NCI-H187 (cell line): ENCODE measurements around the gene PRH1.

Source experiments
- DNase-seq, 2 experiments: peaks; one replicate each; lab custom pipeline; 2025; lab: John Stamatoyannopoulos, UW

PRH1 gene

DNA sequence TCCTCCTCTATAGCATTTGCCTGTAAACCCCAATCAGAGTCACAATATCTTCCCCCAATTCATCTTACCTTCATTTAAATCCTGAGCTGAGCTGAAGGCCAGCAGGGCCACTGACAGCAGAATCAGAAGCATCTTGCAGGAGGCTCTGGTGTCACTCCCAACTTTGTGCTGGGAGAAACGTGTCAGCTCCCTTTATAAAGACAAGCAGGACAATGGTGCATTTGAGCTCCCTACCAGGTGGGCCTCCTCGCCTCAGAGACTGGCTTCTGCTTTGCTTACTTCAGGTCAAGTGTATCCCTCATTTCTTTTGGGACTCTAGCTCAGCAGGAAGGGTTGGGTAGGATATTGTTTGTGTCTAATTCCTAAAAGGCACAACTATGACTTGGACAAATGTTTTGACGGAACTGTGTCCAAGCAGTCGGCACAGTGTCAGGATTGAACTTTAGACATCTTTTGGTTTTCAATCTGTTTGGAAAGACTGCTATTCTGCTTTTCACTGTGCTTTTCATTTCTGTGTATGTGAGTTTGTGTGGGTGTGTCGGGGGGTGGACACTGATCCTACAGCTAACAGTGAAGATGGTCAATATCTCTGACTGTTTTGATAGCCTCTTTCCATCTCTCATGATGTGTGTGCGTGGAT, at the start of gene PRH1:
PRH1 (minus strand) TSS at position 170 of the 640 bp plus-strand sequence; CDS start at position 132, 38 bp downstream.
- no peak for DNase-seq

DNA sequence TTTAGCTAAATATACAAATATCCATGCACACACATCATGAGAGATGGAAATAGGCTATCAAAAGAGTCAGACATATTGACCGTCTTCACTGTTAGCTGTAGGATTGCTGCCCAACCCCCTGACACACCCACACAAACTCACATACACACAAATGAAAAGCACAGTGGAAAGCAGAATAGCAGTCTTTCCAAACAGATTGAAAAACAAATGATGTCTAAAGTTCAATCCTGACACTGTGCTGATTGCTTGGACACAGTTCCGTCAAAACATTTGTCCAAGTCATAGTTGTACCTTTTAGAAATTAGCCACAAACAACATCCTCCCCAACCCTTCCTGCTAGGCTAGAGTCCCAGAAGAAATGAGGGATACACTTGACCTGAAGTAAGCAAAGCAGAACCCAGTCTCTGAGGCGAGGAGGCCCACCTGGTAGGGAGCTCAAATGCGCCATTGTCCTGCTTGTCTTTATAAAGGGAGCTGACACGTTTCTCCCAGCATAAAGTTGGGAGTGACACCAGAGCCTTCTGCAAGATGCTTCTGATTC, 44.8 kb upstream of the PRH1 start, which contains the start of gene PRH2:
PRH2 (plus strand) TSS at position 491 of the 541 bp plus-strand sequence; CDS start at position 529, 38 bp downstream.
- DNase-seq, result no peak

DNA sequence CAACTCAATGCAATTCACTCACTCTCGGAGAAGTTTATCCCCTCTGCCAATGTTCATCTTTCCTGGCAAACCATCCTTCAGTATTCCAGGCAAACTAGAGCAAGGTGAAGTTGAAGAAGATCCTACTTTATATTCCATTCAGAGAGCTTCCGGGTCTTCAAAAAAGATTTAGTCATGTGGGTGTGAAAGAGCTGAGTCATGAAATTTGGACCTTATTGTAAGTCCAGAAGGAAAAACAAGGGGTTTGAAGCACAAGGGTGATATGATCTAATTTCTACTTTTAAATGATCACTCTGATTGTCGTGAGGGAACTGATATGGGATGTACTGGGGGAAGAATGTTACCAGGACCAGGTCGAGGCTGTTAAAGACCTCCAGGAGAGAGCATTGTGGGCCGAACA, 42.2 kb upstream of the PRH1 start:
- no peak for DNase-seq

DNA sequence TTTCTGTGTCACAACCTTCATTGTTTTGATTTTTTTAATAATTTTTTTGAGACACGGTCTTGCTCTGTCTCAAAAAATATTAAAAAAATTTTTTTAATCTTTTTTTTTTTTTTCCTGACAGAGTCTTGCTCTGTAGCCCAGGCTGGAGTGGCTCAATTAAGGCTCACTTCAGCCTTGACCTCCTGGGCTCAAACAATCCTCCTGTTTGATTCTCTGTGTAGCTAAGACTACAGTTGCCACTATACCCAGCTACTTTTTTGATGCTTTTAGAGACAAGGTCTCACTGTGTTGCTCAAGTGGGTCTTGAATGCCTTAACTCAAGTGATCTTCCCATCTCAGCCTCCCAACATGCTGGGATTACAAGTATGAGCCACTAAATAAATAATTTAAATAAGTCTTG, 35.8 kb upstream of the PRH1 start:
- no peak for DNase-seq

DNA sequence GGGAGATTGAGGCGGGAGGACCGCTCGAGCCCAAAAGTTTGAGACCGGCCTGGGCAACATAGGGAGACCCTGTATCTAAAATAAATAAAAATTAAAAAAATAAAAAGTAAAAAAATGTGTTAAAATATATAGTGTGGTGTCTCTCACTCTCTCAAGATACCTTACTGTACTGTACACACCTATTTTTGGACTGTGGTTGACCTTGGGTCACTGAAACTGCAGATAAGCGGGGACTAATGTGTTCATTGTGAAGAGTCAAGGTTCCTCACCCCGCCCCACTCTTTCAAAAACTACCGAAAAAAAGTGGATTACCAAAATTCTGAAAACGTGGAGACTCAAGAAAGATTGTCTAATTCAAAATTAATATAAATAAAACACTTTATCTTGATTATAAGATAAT, 26.3 kb upstream of the PRH1 start:
- DNase-seq, result no peak

DNA sequence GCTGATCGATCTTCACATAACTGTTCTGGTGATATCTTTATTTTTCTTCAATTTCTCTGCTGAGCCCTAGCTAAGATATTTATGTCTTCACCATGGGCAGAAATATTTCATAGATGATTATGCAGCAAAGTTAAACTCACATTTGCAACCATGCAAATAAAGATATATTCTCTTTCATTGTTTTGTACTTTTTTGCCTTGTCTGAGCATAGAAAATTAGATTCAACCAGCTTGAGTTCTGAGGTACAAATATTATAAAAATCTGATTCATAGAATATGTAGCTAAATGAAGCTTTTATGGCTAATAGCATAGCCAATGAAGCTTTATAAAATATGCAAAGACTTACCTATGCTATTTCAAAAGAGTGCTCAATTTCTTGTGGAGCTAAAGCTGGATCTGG, 25.4 kb upstream of the PRH1 start, which contains the start of gene TAS2R13:
TAS2R13 (minus strand) TSS at position 101 of the 400 bp plus-strand sequence. CDS start 264 bp downstream, outside the sequence.
- DNase-seq, result no peak

DNA sequence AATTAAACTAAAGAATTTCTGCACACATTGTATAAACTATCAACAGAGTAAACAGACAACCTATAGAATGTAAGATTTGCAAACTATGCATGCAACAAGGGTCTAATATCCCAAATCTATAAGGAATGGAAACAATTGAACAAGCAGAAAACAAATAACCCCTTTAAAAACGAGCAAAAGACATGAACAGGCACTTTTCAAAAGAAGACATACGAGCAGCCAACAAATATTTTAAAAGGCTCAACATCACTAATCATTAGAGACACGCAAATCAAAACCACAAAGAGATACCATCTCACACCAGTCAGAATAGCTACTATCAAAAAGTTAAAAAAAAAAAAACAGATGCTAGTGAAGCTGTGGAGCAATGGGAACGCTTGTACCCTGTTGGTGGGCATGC, 20.6 kb upstream of the PRH1 start:
- DNase-seq, result no peak

DNA sequence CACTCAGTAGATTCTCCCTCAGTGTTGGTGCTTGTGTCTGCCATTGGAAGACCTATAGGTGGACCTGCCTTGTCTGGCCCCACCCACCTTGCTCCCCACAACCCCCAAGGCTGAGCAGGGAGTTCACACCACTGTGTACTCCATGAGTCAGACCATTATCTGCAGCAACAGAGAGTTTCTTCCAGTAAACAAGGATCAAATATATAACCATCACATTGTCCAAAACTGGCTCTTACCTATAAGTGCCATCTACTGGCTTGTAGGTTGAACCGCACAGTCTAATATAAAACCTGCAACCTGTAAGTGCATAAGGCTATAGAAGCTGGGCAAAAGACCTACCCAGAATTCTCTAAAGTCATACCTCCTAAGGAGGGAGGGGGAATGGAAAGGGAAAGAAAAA, 17.4 kb upstream of the PRH1 start:
- DNase-seq, result no peak

DNA sequence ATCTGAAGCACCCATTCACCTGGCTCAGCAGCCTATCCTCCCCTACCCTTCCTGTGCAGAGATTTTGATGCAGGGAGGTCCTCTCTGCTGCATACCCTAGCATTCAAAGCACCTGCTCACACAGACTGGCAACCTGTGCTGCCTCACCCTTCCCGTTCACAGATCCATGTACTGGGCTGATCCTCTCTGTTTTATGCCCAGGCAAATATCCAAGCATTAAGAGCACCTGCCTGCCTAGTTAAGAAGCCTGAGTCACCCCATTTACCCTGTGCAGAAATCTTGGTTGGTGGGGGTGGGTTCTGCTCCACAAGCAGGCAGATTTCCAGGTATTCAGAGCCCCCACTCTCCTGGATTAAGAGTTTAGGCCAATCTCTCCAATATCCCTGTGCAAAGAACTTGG, 16.9 kb upstream of the PRH1 start:
- no peak for DNase-seq

DNA sequence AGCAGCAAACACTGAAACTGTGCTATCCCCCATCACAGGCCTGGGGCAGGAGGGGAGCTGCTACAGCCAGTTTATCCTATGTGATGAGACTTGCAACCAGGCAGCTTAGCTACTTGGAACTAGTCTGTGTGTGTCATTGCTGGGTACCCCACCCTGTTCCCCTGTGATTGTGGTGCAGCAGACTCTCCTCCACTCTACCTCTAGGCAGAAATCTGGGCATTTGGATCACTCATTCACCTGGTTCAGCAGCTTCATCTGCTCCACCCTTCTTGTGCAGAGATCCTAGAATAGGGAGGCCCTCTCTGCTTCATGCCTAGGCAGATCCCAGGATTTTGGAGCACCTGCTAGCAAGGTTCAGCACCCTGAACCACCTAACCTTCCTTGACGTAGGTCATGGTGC, 16.5 kb upstream of the PRH1 start:
- DNase-seq, result no peak

DNA sequence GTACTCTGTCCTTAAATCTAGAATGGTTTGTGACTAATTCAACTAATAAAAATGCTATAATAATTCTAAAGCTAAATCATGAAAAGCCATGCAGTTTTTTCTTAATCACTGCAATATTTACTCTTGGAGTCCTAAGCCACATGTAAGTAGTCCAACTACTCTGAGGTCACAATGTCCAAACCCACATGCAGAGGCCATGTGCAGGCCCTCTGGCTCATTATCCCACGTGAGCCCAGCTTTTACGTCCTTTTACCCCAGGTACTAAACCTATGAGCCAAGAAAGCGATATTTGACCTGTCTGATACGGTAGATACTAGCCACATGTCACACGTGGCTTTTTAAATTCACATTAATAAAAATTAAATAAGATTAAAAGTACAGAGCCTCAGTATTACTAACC, 12.8 kb upstream of the PRH1 start:
- DNase-seq, result no peak

DNA sequence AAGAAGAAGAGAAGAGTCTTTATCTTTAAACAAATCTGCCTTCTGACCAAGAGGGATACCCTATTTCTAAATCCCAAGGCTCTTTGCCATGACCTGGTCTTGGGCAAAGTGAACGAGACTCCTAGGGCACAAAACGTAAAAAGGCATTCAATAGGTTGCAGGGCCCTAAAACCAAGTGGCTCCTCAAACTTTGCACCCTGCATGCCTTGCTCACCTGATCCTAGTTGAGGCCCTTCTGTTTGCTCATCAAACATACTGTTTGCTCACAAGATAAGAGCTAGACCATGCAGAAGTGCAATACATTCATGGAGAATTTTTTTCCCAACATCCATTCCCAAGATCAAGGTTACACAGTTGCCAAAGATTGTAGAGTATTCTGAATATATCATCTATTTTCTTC, 7.9 kb upstream of the PRH1 start:
- DNase-seq, result no peak

DNA sequence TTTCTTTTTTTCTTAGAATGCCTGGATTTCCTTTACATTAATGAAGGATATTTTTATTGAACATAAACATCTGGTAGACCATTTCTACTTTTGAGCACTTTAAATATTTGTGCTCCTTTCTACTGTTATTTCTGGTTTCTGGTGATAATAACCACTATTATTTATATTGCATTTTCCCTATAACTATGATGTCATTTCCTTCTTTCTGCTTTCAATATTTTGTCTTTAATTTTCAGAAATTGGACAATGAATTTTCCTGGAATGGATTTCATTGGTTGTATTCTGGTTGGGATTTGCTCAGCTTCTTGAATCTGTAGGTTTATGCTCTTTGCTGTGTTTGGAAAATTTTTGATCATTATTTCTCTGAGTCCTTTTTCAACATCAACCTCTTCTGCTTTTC, 5.2 kb upstream of the PRH1 start:
- DNase-seq, result no peak

DNA sequence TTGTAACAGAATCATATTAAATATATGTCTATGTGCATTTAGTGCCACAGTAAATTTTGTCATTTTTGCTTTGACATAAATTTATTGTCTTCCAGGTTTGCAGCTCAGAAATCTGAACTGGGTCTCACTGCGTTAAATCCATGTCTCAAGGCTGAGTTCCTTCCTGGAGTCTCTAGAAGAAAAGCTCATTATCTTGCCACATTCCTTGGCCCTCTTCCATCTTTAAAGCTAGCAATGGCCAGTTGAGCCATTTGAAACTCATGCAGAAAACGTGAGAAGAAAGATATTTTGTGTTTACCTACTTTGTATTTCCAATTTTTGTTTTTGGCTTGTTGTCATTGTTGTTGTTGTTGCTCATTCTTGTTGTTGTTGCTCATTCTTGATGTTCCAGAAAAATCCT, 10.7 kb downstream of the PRH1 start:
- DNase-seq, result no peak

DNA sequence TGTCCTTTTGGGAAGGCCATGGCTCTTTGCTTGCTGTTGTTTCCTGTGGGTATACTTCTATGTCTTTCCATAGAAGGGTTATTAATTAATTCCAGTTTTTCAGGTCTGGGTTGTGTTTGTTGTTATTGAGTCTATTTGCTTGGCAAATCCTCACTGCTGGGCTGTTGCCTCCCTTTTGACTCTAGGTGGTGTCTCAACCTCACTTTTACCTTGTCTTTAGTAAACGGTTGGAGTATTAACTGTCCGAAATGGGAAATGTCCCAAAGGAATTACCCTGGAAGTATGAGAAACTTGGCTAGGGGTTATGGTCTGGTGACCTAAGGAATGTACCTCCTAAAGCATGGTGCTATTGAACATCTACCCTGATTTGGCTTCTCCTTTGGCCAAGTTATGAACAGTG, 16.7 kb downstream of the PRH1 start:
- DNase-seq, result no peak

DNA sequence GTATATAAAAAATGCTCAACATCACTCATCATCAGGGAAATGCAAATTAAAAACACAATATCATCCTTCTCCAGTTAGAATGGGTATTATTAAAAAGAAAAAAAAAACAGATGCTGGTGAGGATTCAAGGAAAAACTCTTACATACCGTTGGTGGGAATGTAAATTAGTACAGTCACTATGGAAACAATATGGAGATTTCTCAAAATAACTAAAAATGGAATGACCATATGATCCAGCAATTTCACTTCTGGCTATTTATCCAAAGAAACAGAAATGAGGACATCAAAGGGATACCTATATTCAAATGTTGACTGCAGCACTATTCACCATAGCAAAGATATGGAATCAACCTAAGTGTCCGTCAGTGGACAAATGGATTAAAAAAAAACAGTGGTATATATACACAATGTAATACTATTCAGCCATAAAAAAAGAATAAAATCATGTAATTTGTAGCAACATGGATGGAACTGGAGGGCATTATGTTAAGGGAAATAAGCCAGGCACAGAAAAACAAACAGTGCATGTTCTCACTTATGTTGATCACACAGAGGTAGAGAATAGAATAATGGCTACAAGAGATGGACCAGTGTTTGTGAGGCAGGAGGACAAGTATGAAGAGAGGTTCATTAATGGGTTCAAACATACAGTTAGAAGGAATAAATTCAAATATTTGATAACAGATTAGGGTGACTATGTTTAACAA, 20.4 kb downstream of the PRH1 start:
- no peak for DNase-seq

DNA sequence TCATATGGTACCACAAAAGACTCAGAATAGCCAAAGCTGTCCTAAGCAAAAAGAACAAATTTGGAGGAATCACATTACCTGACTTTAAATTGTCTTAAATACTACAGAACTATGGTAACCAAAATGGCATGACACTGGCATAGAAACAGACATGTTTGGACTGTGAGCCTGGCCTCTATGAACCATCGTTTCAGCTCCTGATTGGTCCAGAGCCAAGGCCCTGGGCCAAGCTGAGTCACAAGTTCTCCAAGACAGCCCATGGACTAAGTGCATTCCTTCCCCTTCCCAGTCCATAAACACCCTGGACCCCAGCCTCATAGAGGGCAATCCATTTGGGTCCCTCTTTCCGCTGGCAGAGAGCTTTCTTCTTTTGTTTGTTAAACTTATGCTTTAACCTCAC, 22.7 kb downstream of the PRH1 start:
- DNase-seq, result no peak

DNA sequence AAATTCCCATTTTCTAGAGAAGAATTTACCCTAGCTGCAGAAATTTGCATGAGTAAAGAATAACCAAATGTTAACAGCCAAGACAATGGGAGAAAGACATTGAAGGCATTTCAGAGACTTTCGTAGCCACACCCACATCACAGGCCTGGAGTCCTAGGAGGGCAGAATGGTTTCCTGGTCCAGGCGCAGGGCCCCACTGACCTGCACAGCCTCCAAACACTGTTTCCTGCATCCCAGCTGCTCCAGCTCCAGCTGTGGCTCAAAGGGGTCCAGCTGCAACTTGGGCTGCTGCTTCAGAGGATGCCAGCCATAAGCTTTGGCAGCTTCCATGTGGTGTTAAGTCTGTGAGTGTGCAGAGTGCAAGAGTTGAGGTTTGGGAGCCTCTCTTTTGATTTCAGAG, 28.2 kb downstream of the PRH1 start:
- no peak for DNase-seq

DNA sequence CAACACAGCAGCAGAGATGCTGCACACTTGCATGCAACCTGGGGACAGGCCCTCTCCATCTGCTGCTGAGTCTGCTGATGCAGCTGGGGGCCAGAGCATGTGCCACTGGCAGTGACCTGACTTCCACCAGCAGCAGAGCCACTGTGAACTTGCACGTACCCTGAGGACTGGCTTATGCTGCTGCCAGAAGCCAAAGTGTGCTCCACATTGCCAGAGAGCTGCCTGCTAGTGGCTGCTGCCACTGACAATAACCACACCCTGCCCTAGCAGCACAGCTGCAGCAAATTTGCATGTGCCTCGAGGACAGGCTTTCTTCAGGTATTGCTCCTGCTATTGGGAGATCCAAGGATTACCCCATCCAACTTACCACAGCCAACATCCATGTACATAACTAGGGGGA, 30.3 kb downstream of the PRH1 start:
- DNase-seq, result no peak

DNA sequence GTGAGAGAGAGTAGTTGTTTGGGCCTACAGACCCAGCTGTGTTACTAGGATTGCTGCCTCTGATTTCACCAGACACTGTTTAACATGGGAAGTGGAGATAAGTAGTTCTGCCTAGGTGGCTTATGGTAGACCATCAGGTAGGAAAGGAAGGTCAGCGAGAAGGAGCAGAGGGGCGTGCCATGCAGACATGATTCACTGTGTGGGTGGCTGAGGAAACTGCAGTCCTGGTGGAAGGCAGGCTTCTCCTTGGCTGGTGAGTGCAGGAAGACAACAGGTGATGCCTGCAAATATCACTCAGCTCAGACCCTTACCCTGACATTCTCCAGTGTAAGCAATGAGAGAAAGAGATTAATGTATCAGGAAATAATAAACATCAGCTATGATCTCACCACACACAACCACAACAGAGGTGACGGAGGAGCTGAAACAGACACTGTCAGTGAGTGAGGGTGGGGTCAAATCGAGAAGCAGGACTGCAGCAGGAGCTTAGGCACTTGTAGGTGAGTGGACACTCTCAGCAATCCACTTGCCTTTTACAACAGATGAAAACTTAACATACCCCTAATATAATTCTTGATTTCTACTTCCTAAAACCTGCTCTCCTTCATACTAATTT, 32.7 kb downstream of the PRH1 start:
- DNase-seq, result no peak

DNA sequence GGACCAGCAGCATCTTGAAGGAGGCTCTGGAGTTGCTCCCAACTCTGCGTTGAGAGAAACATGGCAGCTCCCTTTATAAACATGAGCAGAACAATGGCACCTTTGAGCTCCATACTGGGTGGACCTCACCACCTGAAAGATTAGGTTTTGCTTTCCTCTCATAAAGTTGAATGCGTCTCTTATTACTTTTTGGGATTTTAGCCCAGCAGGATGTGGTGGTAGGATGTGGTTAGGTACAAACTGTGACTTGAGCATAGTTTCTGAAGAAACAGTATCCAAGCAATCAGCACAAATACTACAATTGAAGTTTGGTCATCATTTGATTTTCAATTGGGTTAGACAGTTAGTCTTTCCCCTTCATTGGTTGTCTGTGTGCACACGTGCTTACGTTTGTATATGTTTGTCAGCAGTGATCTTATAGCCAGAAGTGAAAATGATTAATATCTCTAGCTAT, 34.6 kb downstream of the PRH1 start, which contains the start of gene PRR4:
PRR4 (minus strand) TSS at position 51 of the 454 bp plus-strand sequence; CDS start at position 13, 38 bp downstream.
- no peak for DNase-seq

DNA sequence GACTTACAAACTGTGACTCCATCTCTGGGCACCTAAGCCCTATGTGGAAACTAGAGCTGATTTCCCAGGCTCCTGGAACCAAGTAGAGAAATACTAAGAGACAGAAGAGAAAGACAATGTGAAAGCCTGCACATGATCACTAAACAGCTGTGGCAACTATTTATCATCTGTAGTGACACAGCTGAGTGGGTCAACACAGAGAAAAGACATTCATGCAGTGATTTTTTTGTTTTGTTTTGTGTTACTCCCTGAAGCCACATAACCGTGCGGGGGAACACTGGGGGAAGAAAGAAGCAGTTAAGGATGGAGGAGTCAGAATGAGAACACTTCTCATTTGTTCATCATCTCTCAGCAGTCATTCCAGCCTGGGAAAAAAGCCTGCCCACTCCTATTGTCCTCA, 36.3 kb downstream of the PRH1 start:
- DNase-seq, result no peak

DNA sequence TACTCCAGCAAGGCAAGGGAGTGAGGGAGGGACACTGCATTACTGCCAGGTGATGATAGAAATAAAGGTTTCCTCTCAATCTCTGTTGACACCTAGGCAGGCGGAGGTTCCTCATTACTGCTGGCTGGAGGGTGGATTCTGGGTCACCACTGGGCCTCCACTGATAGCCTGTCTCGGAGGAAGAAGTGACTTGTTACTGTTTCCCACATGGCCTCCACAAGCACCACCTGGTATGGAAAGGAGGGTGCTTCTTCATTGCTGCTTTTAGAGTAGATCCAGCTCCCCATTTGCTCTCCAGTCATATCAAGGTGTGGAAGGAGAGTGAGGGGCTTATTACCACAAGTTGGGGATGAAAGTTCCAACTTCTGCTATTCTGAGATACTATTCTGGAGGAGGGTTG, 41.2 kb downstream of the PRH1 start:
- DNase-seq, result no peak
